Cardiac muscle cell (in vitro differentiated cells and primary cell): ENCODE results near the gene RPS6KA6. TPM values are rescaled to one million over a fixed set of nuclear protein-coding genes. Genes with fewer than 3 reads are reported as not detected.

Experiments
- DNase-seq, 2 donors: peaks; one replicate each; pipeline versions ENCODE4 v3.0.0 to v3.0.0-alpha.2; 2010 to 2017; ENCODE audit warnings: low read depth in 1 of 2, low spot score in 1 of 2
- H3K27ac ChIP-seq: fragments of 200-600 bp; sonication (generic); 2 replicates; pipeline ENCODE4 v1.5.1; 2016
- H3K27me3 ChIP-seq: fragments of 200-600 bp; sonication (generic); 2 replicates; pipeline ENCODE4 v1.6.0; 2016; ENCODE audit warnings: control low read depth
- H3K36me3 ChIP-seq: fragments of 200-600 bp; sonication (generic); 2 replicates; pipeline ENCODE4 v1.5.1; 2016; ENCODE audit warnings: control low read depth
- H3K4me1 ChIP-seq: fragments of 200-600 bp; sonication (generic); 2 replicates; pipeline ENCODE4 v1.8.1; 2017; ENCODE audit warnings: low read depth, mild to moderate bottlenecking, mixed run types
- H3K4me3 ChIP-seq: fragments of 200-600 bp; sonication (generic); 2 replicates; pipeline ENCODE4 v1.5.1; 2016; ENCODE audit warnings: mild to moderate bottlenecking
- H3K9me3 ChIP-seq: fragments of 200-600 bp; sonication (generic); 2 replicates; pipeline ENCODE4 v1.5.1; 2017; ENCODE audit warnings: low read depth, mild to moderate bottlenecking, control low read depth
- CTCF ChIP-seq: IDR thresholded peaks from 2 replicates; pipeline ENCODE4 v1.5.1; 2012; ENCODE audit warnings: low read depth, mild to moderate bottlenecking, low read length
- polyA plus RNA-seq: library from polyadenylated mRNA; unstranded; fragments of >200 nt; fragmentation: Nextera tagmentation; extraction: Ambion mirVana; gene quantifications from 2 replicates; pipeline ENCODE4 v1.2.1, GENCODE V29; 2016
- total RNA-seq: library from RNA; depleted of rRNA; stranded (reverse); fragments of >200 nt; gene quantifications from 2 replicates; pipeline ENCODE4 v1.2.3, GENCODE V29; 2016

RPS6KA6 gene
- total and polyA plus RNA-seq, 2 experiments from 2014 or later, result 1.4 to 3.3 TPM

GRCh38 chrX:84192006-84192405 is 4.0 kb upstream of the RPS6KA6 start:
- no peak overlapping the region for H3K4me3 ChIP-seq
- H3K4me1 ChIP-seq, result no peaks in the 10 kb centered on the region
- peak in 1 of 2 donors; percentile 14 for DNase-seq
- H3K9me3 ChIP-seq, result no peaks in the 10 kb centered on the region
- H3K27ac ChIP-seq, result no peak overlapping the region
- no peaks in the 10 kb centered on the region for H3K36me3 ChIP-seq
- TF ChIP-seq CTCF, result no peak
- no peaks in the 10 kb centered on the region for H3K27me3 ChIP-seq

GRCh38 chrX:84189125-84189524 is 1.1 kb upstream of the RPS6KA6 start:
- no peak overlapping the region for H3K27ac ChIP-seq
- no peak overlapping the region for H3K4me3 ChIP-seq
- no peaks in the 10 kb centered on the region for H3K36me3 ChIP-seq
- no peaks in the 10 kb centered on the region for H3K9me3 ChIP-seq
- TF ChIP-seq CTCF, result no peak
- no peaks in the 10 kb centered on the region for H3K27me3 ChIP-seq
- no peaks in the 10 kb centered on the region for H3K4me1 ChIP-seq
- peak in 1 of 2 donors; percentile 13 for DNase-seq

GRCh38 chrX:84188320-84188834 is 378 bp upstream of the RPS6KA6 start:
- Histone ChIP-seq H3K36me3 (no peaks in the 10 kb centered on the region), H3K9me3 (no peaks in the 10 kb centered on the region), H3K4me3 (peak overlapping the region; percentile 89), H3K27me3 (no peaks in the 10 kb centered on the region), H3K27ac (no peak overlapping the region), H3K4me1 (no peaks in the 10 kb centered on the region)
- no peak for TF ChIP-seq CTCF
- peak; percentile 61 to 78 for DNase-seq

- no peaks in the 10 kb centered on the region for H3K9me3 ChIP-seq
- DNase-seq, result no peak
Measured at GRCh38 chrX:84186603-84187532, 1.1 kb downstream of the RPS6KA6 start.

GRCh38 chrX:84182516-84182915 is 5.5 kb downstream of the RPS6KA6 start:
- Histone ChIP-seq H3K4me3 (no peak overlapping the region), H3K27me3 (no peaks in the 10 kb centered on the region), H3K27ac (no peak overlapping the region), H3K9me3 (no peaks in the 10 kb centered on the region), H3K4me1 (peaks cover 10% of the 10 kb centered on the region), H3K36me3 (no peaks in the 10 kb centered on the region)
- no peak for DNase-seq
- no peak for TF ChIP-seq CTCF

More at GRCh38 chrX:84186603-84187532, 1.1 kb downstream of the RPS6KA6 start:
- Histone ChIP-seq H3K27ac (no peak overlapping the region), H3K4me3 (peak overlapping the region; percentile 89), H3K27me3 (no peaks in the 10 kb centered on the region), H3K36me3 (no peaks in the 10 kb centered on the region), H3K4me1 (peaks cover 10% of the 10 kb centered on the region)
- TF ChIP-seq CTCF, result no peak
